K562 (cell line): Measurements from ENCODE around the gene DNAJB11. TPM values are rescaled to one million over a fixed set of nuclear protein-coding genes. Genes with fewer than 3 reads are reported as not detected.

Source experiments
- ARID1B ChIP-seq: fragments of 450-650 bp; IDR thresholded peaks from 2 replicates; pipeline ENCODE4 v1.6.1; 2016; ENCODE audit warnings: antibody characterized with exemption, mild to moderate bottlenecking, inconsistent platforms
- SREBF2 ChIP-seq: sonication (generic); formaldehyde crosslinking; IDR thresholded peaks from 2 replicates; pipeline ENCODE4 v1.4.0; 2020; ENCODE audit warnings: mild to moderate bottlenecking, missing genetic modification reagents
- ZNF282 ChIP-seq: sonication (generic); formaldehyde crosslinking; IDR thresholded peaks from 2 replicates; pipeline ENCODE4 v1.8.1; 2023; ENCODE audit warnings: missing genetic modification reagents
- polyA plus RNA-seq, 8 experiments: library from polyadenylated mRNA; depleted of rRNA in 4 of 8; stranded (reverse) in 5 of 8; unstranded in 3 of 8; fragments of >200 nt; fragmentation: Nextera tagmentation in 2 of 8; fragmentation: Illumina TruSeq in 1 of 8; extraction: Ambion mirVana in 2 of 8; extraction: Trizol in 1 of 8; gene quantifications; 2 replicates each; pipeline versions ENCODE4 v1.2.1 to v1.2.3, GENCODE V29; 2011 to 2014; ENCODE audit warnings: inconsistent platforms in 1 of 8, missing spikeins in 1 of 8
- total RNA-seq, 7 experiments: library from RNA; depleted of rRNA in 6 of 7; stranded (reverse); fragments of >200 nt in 6 of 7; fragmentation: Illumina TruSeq in 2 of 7; extraction: Trizol in 2 of 7; gene quantifications; 2 replicates each; pipeline versions ENCODE4 v1.2.1 to v1.2.3, GENCODE V29; 2011 to 2021; ENCODE audit warnings: low replicate concordance in 1 of 7
- TF ChIP-seq, protein P1 (sequence below): fragments of 250-450 bp; sonication (Bioruptor Pico); IDR thresholded peaks from 2 replicates; pipeline ENCODE4 v1.5.0; 2021; ENCODE audit warnings: mild to moderate bottlenecking, borderline replicate concordance
- TF ChIP-seq, protein P2 (sequence below), 2 experiments: fragments of 450-650 bp in 1 of 2; sonication (generic) in 1 of 2; formaldehyde crosslinking in 1 of 2; IDR thresholded peaks in 1 of 2; conservative IDR thresholded peaks in 1 of 2; 2 replicates each; pipeline versions ENCODE4 v1.6.1 to v1.8.1; 2016 to 2023; ENCODE audit warnings: mild to moderate bottlenecking in 2 of 2, moderate library complexity in 2 of 2, inconsistent platforms in 1 of 2, missing genetic modification reagents in 1 of 2
- TF ChIP-seq, protein P3 (sequence below): sonication (generic); formaldehyde crosslinking; IDR thresholded peaks from 2 replicates; pipeline ENCODE4 v1.9.0; 2022; ENCODE audit warnings: mild to moderate bottlenecking, missing genetic modification reagents

The DNAJB11 gene
- total and polyA plus RNA-seq, 9 of the 15 experiments (the other 6 are each of a cell fraction or from before 2014, with no cell fraction given) = 14.8 to 74.7 (median 63.8) TPM

- TF ChIP-seq SREBF2 (CRISPR knock-in tag) (no peak), ARID1B (0 out of 2 replicates have a peak, but pooled peaks have one; percentile 9), ZNF282 (no peak)
- TF ChIP-seq, protein P1, sequence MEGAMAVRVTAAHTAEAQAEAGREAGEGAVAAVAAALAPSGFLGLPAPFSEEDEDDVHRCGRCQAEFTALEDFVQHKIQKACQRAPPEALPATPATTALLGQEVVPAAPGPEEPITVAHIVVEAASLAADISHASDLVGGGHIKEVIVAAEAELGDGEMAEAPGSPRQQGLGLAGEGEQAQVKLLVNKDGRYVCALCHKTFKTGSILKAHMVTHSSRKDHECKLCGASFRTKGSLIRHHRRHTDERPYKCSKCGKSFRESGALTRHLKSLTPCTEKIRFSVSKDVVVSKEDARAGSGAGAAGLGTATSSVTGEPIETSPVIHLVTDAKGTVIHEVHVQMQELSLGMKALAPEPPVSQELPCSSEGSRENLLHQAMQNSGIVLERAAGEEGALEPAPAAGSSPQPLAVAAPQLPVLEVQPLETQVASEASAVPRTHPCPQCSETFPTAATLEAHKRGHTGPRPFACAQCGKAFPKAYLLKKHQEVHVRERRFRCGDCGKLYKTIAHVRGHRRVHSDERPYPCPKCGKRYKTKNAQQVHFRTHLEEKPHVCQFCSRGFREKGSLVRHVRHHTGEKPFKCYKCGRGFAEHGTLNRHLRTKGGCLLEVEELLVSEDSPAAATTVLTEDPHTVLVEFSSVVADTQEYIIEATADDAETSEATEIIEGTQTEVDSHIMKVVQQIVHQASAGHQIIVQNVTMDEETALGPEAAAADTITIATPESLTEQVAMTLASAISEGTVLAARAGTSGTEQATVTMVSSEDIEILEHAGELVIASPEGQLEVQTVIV (CRISPR knock-in tag) = no peak
- TF ChIP-seq, protein P2, sequence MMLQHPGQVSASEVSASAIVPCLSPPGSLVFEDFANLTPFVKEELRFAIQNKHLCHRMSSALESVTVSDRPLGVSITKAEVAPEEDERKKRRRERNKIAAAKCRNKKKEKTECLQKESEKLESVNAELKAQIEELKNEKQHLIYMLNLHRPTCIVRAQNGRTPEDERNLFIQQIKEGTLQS (IDR thresholded peaks at IDR 0.05) = peak; percentile 61
- TF ChIP-seq, protein P2 (CRISPR knock-in tag; conservative IDR thresholded peaks at IDR 0.05) = no peak
- TF ChIP-seq, protein P3, sequence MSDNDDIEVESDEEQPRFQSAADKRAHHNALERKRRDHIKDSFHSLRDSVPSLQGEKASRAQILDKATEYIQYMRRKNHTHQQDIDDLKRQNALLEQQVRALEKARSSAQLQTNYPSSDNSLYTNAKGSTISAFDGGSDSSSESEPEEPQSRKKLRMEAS (CRISPR knock-in tag) = no peak
These were observed 60.6 kb downstream of the DNAJB11 start (continued) for GRCh38 chr3:186630950-186631641.
